GM12878 (cell line): Measurements from ENCODE around the gene FLAD1. TPM values are rescaled to one million over a fixed set of nuclear protein-coding genes. Genes with fewer than 3 reads are reported as not detected.

Source experiments
- ATAC-seq: fragments of 200-7000 bp; cut with Tn5 transposase; 3 replicates; pipeline ENCODE4 v1.9.1; 2020; ENCODE audit warnings: mild to moderate bottlenecking, moderate library complexity
- BruUV-seq: library from RNA; stranded (reverse); fragments of 400-500 nt; replicated peaks from 2 replicates; lab custom pipeline; 2021; lab: Mats Ljungman, UMichigan
- CTCF ChIA-PET: fragments of 300-600 bp; sonication (Branson Sonifier 250); formaldehyde crosslinking; extraction: SDS; loops from one replicate; lab custom pipeline; 2021; ENCODE audit warnings: inconsistent platforms; lab: Yijun Ruan, JAX
- POLR2A ChIA-PET: fragments of 350-600 bp; formaldehyde crosslinking; extraction: SDS; loops from one replicate; lab custom pipeline; 2021; ENCODE audit warnings: inconsistent platforms; lab: Charles Lee
- RAD21 ChIA-PET: fragments of 300-600 bp; sonication (Branson Sonifier 250); formaldehyde crosslinking; loops from one replicate; lab custom pipeline; 2023; ENCODE audit warnings: antibody characterized with exemption; ENCODE audit not compliant: unreplicated experiment; lab: Charles Lee
- SMC1A ChIA-PET: fragments of 300-600 bp; sonication (Branson Sonifier 250); formaldehyde crosslinking; loops from one replicate; lab custom pipeline; 2023; ENCODE audit not compliant: unreplicated experiment, uncharacterized antibody; lab: Charles Lee
- DNase-seq: peaks from one replicate; pipeline ENCODE4 v3.0.0-alpha.2; 2011; ENCODE audit warnings: low read depth, low spot score
- FAIRE-seq: peaks from 3 replicates; lab custom pipeline; 2011; peaks lifted over from hg19 to GRCh38; lab: Jason Lieb, UNC
- H2AFZ ChIP-seq: 2 replicates; pipeline ENCODE4 v1.6.0; 2011; ENCODE audit warnings: low read depth, low read length, control low read depth; ENCODE audit not compliant: control insufficient read depth
- H3K27ac ChIP-seq: 2 replicates; pipeline ENCODE4 v1.5.1; 2011; ENCODE audit warnings: control low read depth; ENCODE audit not compliant: control insufficient read depth, insufficient read depth
- H3K27me3 ChIP-seq, 2 experiments: replicated peaks in 1 of 2; 2 replicates each; pipeline versions ENCODE4 v1.6.0 to v1.6.1; 2011; ENCODE audit warnings: low read length in 1 of 2; ENCODE audit not compliant: control insufficient read depth in 2 of 2, insufficient read depth in 2 of 2
- H3K36me3 ChIP-seq, 2 experiments: 2 replicates each; pipeline ENCODE4 v1.5.1; 2011; ENCODE audit warnings: low read length in 1 of 2; ENCODE audit not compliant: control insufficient read depth in 2 of 2, insufficient read depth in 2 of 2
- H3K4me1 ChIP-seq: 2 replicates; pipeline ENCODE4 v1.6.1; 2011; ENCODE audit warnings: mild to moderate bottlenecking, low read length, moderate library complexity, mixed read lengths; ENCODE audit not compliant: control insufficient read depth, insufficient read depth
- H3K4me2 ChIP-seq: 2 replicates; pipeline ENCODE4 v1.6.0; 2011; ENCODE audit warnings: control low read depth; ENCODE audit not compliant: control insufficient read depth, insufficient read depth
- H3K4me3 ChIP-seq: fragments of 200-600 bp; sonication (generic); 2 replicates; pipeline ENCODE4 v1.5.1; 2016
- H3K79me2 ChIP-seq: 2 replicates; pipeline ENCODE4 v1.6.0; 2011; ENCODE audit warnings: low read length; ENCODE audit not compliant: control insufficient read depth, insufficient read depth
- H3K9ac ChIP-seq: 2 replicates; pipeline ENCODE4 v1.8.0; 2011; ENCODE audit warnings: low read length, control low read depth, mixed read lengths; ENCODE audit not compliant: control insufficient read depth, insufficient read depth
- H3K9me3 ChIP-seq: replicated peaks from 3 replicates; pipeline ENCODE4 v1.5.1; 2011; ENCODE audit warnings: mild to moderate bottlenecking, low read length; ENCODE audit not compliant: control insufficient read depth, insufficient read depth
- H4K20me1 ChIP-seq: 2 replicates; pipeline ENCODE4 v1.6.0; 2011; ENCODE audit not compliant: control insufficient read depth, insufficient read depth
- ATF3 ChIP-seq: IDR thresholded peaks from 2 replicates; pipeline ENCODE4 v1.6.1; 2011; ENCODE audit warnings: low read depth, mild to moderate bottlenecking, low read length, moderate library complexity, borderline replicate concordance; ENCODE audit errors: extremely low read depth
- BRCA1 ChIP-seq: IDR thresholded peaks from 2 replicates; pipeline ENCODE4 v1.6.1; 2011; ENCODE audit warnings: low read depth, low read length, improper control_type of control experiment
- CBX5 ChIP-seq: sonication (generic); IDR thresholded peaks from 2 replicates; pipeline ENCODE4 v1.6.1; 2016; ENCODE audit warnings: low read depth, moderate library complexity, mild to moderate bottlenecking, inconsistent platforms
- CTCF ChIP-seq, 3 experiments: IDR thresholded peaks in 2 of 3; conservative IDR thresholded peaks in 1 of 3; 2 replicates each; pipeline ENCODE4 v1.5.1; 2011; ENCODE audit warnings: low read depth in 3 of 3, low read length in 3 of 3, mild to moderate bottlenecking in 3 of 3, control low read depth in 2 of 3, moderate library complexity in 2 of 3, inconsistent platforms in 1 of 3, mixed read lengths in 1 of 3; ENCODE audit not compliant: control insufficient read depth in 2 of 3, insufficient read depth in 1 of 3; ENCODE audit errors: extremely low read depth in 1 of 3
- HDAC6 ChIP-seq: fragments of 200-600 bp; sonication (generic); IDR thresholded peaks from one replicate; pipeline ENCODE4 v1.8.0; 2017; ENCODE audit warnings: antibody characterized with exemption; ENCODE audit not compliant: unreplicated experiment
- IRF5 ChIP-seq: fragments of 450-650 bp; IDR thresholded peaks from 2 replicates; pipeline ENCODE4 v1.6.1; 2017; ENCODE audit warnings: borderline replicate concordance
- JUND ChIP-seq: IDR thresholded peaks from 2 replicates; pipeline ENCODE4 v1.6.1; 2012; ENCODE audit warnings: low read depth, mild to moderate bottlenecking, low read length, improper control_type of control experiment, moderate library complexity
- NR2F1 ChIP-seq: fragments of 450-650 bp; conservative IDR thresholded peaks from 2 replicates; pipeline ENCODE4 v1.6.1; 2017; ENCODE audit warnings: mild to moderate bottlenecking
- NRF1 ChIP-seq: conservative IDR thresholded peaks from 2 replicates; pipeline ENCODE4 v1.6.1; 2011; ENCODE audit warnings: mild to moderate bottlenecking, low read depth, low read length, improper control_type of control experiment
- PBX3 ChIP-seq: IDR thresholded peaks from 2 replicates; pipeline ENCODE4 v1.6.1; 2011; ENCODE audit warnings: mild to moderate bottlenecking, low read depth, low read length, moderate library complexity; ENCODE audit not compliant: insufficient replicate concordance
- POLR2AphosphoS5 ChIP-seq: IDR thresholded peaks from 2 replicates; pipeline ENCODE4 v1.6.1; 2011; ENCODE audit warnings: mild to moderate bottlenecking, low read length, inconsistent platforms
- POU2F2 ChIP-seq: IDR thresholded peaks from 3 replicates; pipeline ENCODE4 v1.6.1; 2011; ENCODE audit warnings: low read depth, mild to moderate bottlenecking, low read length, borderline replicate concordance
- SMARCA5 ChIP-seq: fragments of 450-650 bp; IDR thresholded peaks from 2 replicates; pipeline ENCODE4 v1.6.1; 2017; ENCODE audit warnings: mild to moderate bottlenecking
- TARDBP ChIP-seq: IDR thresholded peaks from 2 replicates; pipeline ENCODE4 v1.6.1; 2016; ENCODE audit warnings: borderline replicate concordance
- TCF7 ChIP-seq: IDR thresholded peaks from 2 replicates; pipeline ENCODE4 v1.6.1; 2014; ENCODE audit warnings: antibody characterized with exemption, borderline replicate concordance
- USF2 ChIP-seq: IDR thresholded peaks from 2 replicates; pipeline ENCODE4 v1.6.1; 2011; ENCODE audit warnings: low read depth, low read length, improper control_type of control experiment, borderline replicate concordance
- WGBS: methylation state at CpG from one replicate; pipeline ENCODE4 v1.1.6; 2016; ENCODE audit warnings: low lambda C conversion rate; ENCODE audit not compliant: insufficient replicate concordance, insufficient coverage; ENCODE audit errors: missing lambda C conversion rate; 5-methylcytosine and 5-hydroxymethylcytosine counted together
- in situ Hi-C: fragments of 300-500 bp; cut with MboI; formaldehyde crosslinking; loops from 9 replicates; pipeline ENCODE4 v1.14.3; 2018; ENCODE audit warnings: mixed read lengths
- intact Hi-C: fragments of 100-400 bp; cut with micrococcal nuclease; formaldehyde crosslinking; loops from one replicate; pipeline ENCODE4 v1.14.2; 2022; ENCODE audit not compliant: unreplicated experiment
- polyA plus RNA-seq, 11 experiments: library from polyadenylated mRNA; depleted of rRNA in 4 of 11; unstranded in 6 of 11; stranded (reverse) in 5 of 11; fragments of >200 nt; fragmentation: Nextera tagmentation in 4 of 11; fragmentation: Illumina TruSeq in 1 of 11; extraction: Ambion mirVana in 4 of 11; extraction: Trizol in 1 of 11; gene quantifications; 1 replicate in 1 of 11; 2 replicates in 10 of 11; pipeline versions ENCODE4 v1.2.1 to v1.2.3, GENCODE V29; 2011 to 2016; ENCODE audit warnings: inconsistent platforms in 2 of 11, missing spikeins in 2 of 11, low read depth in 1 of 11
- total RNA-seq, 4 experiments: library from RNA; depleted of rRNA in 3 of 4; stranded (reverse); fragments of >200 nt in 3 of 4; fragmentation: Illumina TruSeq in 1 of 4; extraction: Trizol in 1 of 4; gene quantifications; 2 replicates each; pipeline versions ENCODE4 v1.2.1 to v1.2.3, GENCODE V29; 2013 to 2021

The FLAD1 gene
- total and polyA plus RNA-seq, 10 of the 15 experiments (the other 5 are each of a cell fraction or from before 2014, with no cell fraction given): 22.9 to 93.4 (median 56.6) TPM

GRCh38 chr1:154957091-154957657 lies 26.0 kb upstream of the FLAD1 start:
- RAD21 ChIA-PET: interaction anchor here (1.7 to 2.6 kb wide), 2 partner anchors 16 to 105 kb away, joined by 6 to 10 read pairs; no protein-coding TSS in a partner anchor
- no peak overlapping the region for H3K4me2 ChIP-seq
- POLR2A ChIA-PET: interaction anchor here (2.5 to 12.3 kb wide), 2 partner anchors 16 to 38 kb away, joined by 10 to 140 read pairs; partner anchors contain the start of genes CKS1B and SHC1
- H3K79me2 ChIP-seq: peaks cover 30% of the 10 kb centered on the region
- H2AFZ ChIP-seq: no peak overlapping the region
- TF ChIP-seq CBX5: no peak
- no peak for TF ChIP-seq TCF7
- no peak for TF ChIP-seq IRF5
- TF ChIP-seq JUND: no peak
- no peak for TF ChIP-seq USF2
- TF ChIP-seq BRCA1: no peak
- no peak for TF ChIP-seq CTCF (IDR thresholded peaks at IDR 0.05 in 2 of 3, conservative IDR thresholded peaks at IDR 0.05 in 1 of 3; ENCODE audit: control insufficient read depth in 2 of 3, extremely low read depth in 1 of 3, insufficient read depth in 1 of 3, low read depth in 3 of 3, low read length in 3 of 3)
- TF ChIP-seq POU2F2: no peak
- TF ChIP-seq TARDBP: no peak
- TF ChIP-seq NRF1: no peak
- no peak for TF ChIP-seq NR2F1
- no peak for TF ChIP-seq POLR2AphosphoS5
- TF ChIP-seq ATF3: no peak
- TF ChIP-seq HDAC6: no peak
- TF ChIP-seq SMARCA5: no peak
- no peak for TF ChIP-seq PBX3
- H3K4me1 ChIP-seq: peaks cover 27% of the 10 kb centered on the region
- no peak overlapping the region for H3K4me3 ChIP-seq
- peaks cover 3 to 5% of the 10 kb centered on the region in 2 experiments; a peak in 2 of 4 replicates for H3K36me3 ChIP-seq
- intact Hi-C loops (no loop called here), in situ Hi-C loops (no loop called here)
- H3K9me3 ChIP-seq: no peaks in the 10 kb centered on the region
- WGBS: 82% methylated on average over 9 of the region's 9 CpGs
- ATAC-seq (no peak), FAIRE-seq (no peak), DNase-seq (no peak)
- SMC1A ChIA-PET: no interaction called here
- no peak overlapping the region for H3K9ac ChIP-seq
- no peaks in the 10 kb centered on the region for H4K20me1 ChIP-seq
- no TSS peak for BruUV-seq
- CTCF ChIA-PET: interaction anchor here (2.7 kb wide), 1 partner anchor 26 kb away, joined by 10 read pairs; the partner anchor contains the start of gene FLAD1
- no peak overlapping the region for H3K27ac ChIP-seq
- no peaks in the 10 kb centered on the region for H3K27me3 ChIP-seq
